Measurements from ENCODE around the gene GRIN2C. TPM values are rescaled to one million over a fixed set of nuclear protein-coding genes. Genes with fewer than 3 reads are reported as not detected.
"Not testable (repeated sequence)": the region's sequence is repeated elsewhere in the genome, so short reads cannot be mapped to it uniquely, and the experiment has no call there.

Gene GRIN2C
- total RNA-seq, 1 donor from 2014 or later, result 0.43 TPM

GRCh38 chr17:74879308-74879707, 19.6 kb upstream of the GRIN2C start:
- DNase-seq (ENCODE audit: low spot score), result no peak

- DNase-seq (ENCODE audit: low spot score), result no peak
These were observed 19.0 kb upstream of the GRIN2C start for GRCh38 chr17:74878658-74879057.

DNA sequence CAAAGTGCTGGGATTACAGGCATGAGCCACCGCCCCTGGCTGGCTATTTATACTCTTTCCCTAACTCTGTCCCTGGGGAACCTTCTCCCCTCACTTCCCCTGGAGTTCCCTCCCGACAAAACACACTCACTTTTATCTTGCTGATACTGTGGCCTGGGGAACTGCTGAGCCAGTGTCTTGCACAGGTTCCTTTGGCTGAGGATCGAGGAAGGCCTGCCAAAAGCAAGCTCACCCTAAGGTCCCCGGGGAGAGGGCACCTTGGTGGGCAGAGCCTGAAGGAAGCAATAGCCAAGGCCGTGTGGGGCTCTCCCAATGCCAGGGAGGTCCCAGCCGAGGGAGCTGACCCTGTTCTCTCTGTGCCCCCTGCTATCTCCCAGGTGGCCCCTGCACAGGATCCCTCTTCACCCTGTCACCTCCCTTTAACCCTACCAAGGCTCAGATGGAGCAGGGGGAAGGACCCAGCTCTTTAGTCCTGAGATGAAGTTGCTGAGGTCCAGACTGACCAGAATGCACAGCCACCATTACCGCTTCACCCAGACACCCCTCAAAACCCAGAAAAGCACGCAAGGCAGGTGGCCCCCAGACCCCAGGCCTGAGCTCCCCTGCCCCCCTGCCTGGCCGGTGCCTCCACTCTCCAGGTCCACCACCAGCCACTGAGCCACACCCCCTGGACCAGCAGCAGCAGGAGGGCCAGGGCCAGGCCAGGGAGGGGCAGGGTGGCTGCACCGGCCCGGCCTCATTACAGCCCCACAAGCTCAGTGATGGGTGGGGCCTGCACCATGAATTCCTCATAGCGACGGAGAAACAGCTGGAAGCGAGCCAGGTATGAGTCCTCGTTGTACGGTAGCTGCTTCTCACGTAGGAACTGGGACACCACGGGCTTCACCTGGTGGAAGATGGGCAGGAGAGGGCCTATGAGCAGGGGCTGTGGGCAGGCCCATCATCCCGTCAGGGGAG, 18.2 kb upstream of the GRIN2C start:
- peak; percentile 73 for DNase-seq (ENCODE audit: low spot score)

DNA sequence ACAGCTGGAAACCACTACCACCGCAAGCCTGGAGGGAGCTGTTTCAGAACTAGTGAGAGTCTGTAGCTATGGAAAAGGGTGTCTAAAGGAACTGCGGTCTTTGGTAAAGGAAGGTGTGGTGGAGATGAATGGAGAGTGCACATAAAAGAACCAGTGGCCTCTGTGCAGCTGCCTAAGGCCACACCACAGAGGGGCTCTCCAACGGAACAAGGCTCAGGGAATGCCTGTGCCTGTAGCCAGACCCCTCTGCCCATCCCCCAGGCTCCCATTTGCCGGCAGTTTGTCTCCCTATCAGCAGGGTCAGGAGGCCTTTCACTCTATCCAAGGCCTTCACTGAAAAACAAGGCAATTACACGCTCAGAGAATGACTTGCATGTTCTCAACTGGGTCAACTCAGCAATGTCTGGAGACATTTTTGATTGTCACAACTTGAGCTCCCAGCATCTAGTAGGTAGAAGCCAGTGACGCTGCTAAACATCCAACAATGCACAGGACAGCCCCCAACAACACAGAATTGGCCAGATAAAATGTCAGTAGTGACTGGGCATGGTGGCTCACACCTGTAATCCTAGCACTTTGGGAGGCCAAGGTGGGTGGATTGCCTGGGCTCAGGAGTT, 16.4 kb upstream of the GRIN2C start:
- DNase-seq (ENCODE audit: low spot score), result no peak

DNA sequence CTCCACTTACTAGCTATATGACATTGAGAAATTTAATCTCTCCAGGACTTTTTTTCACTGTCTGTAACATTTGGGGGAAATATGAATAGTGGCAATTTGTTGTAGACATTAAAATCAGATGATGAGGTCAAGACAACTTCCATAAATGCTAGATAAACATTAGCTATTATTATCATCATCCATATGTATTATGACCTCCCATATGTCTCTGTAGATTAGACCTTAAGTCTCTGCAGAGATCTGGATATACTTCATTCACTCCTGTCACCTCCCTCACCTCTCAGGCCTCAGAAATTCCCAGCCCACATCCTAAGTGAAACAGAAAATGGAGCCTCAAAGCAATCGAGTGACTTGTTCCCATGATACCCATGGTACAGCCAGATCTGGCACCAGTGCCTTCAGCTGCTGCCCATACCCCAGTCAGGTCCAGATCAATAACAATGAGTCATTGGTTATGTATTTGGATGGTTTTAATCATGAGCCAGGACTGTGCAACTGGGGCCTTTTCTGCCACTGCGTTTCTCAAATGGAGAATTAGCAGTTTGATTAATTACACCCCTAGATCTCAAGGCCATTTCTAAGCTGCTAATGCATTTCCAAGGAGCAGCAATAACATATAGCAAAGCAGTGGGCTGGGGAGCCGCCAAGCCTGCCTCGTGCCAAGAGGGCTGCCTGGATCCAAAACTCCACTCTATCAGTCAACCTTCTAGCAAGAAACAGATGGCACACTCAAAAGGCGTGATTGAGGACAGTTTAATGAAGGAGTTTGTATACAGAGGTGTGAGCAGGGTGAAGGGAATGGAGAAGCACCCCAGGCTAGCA, 15.7 kb upstream of the GRIN2C start:
- DNase-seq (ENCODE audit: low spot score), result peak; percentile 58

GRCh38 chr17:74874615-74875037, 14.9 kb upstream of the GRIN2C start:
- DNase-seq (ENCODE audit: low spot score), result no peak

GRCh38 chr17:74873874-74874614, 14.4 kb upstream of the GRIN2C start:
- no peak for DNase-seq (ENCODE audit: low spot score)

- DNase-seq (ENCODE audit: low spot score), result peak; percentile 100
These were observed 13.6 kb upstream of the GRIN2C start for GRCh38 chr17:74873037-74873873.

DNA sequence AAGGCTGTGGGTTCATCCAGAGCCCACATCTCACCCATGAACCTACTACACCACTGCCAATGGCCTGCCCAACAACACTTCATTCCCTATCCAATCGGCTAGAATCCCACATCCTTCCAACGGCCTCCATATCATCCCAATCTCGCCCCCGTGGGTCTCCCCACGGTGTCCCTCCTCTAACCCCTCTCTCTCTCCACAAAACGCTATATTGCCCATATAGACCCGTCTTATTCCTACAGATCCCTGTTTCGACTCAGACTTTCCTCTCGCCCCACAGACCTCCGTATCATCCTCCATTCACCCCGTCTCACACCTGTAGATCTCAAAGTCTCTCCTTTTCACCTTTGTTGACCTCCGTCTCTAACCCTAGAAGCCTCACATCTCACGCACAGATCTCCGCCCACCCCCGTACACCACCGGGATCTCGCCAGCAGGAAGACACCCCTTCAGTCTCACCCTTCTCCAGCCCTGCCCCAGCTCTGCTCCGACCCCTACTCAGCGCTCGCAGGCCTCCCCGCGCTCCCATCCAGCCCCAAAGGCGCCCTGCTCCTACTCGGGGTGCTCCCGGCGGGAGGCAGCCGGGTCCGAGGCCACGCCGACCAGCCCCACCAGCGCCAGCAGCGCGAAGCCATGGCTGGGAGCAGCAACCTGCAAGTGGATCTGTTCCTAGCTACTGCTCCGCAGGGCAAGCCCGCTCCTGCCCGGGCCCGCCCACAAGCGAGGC, 12.8 kb upstream of the GRIN2C start, which contains the start of gene FDXR:
TSS of gene FDXR (minus strand) at position 682 of the 724 bp plus-strand sequence. CDS start at position 632, 50 bp downstream.
- DNase-seq (ENCODE audit: low spot score), result no peak

- no peak for DNase-seq (ENCODE audit: low spot score)
These were observed 11.8 kb upstream of the GRIN2C start for GRCh38 chr17:74871356-74872076.

- DNase-seq (ENCODE audit: low spot score), result no peak
These were observed 10.8 kb upstream of the GRIN2C start for GRCh38 chr17:74870512-74870911.

GRCh38 chr17:74870028-74870427, 10.3 kb upstream of the GRIN2C start:
- DNase-seq (ENCODE audit: low spot score), result not testable (repeated sequence)

- DNase-seq (ENCODE audit: low spot score), result no peak
These were observed 9.2 kb upstream of the GRIN2C start for GRCh38 chr17:74868908-74869255.

DNA sequence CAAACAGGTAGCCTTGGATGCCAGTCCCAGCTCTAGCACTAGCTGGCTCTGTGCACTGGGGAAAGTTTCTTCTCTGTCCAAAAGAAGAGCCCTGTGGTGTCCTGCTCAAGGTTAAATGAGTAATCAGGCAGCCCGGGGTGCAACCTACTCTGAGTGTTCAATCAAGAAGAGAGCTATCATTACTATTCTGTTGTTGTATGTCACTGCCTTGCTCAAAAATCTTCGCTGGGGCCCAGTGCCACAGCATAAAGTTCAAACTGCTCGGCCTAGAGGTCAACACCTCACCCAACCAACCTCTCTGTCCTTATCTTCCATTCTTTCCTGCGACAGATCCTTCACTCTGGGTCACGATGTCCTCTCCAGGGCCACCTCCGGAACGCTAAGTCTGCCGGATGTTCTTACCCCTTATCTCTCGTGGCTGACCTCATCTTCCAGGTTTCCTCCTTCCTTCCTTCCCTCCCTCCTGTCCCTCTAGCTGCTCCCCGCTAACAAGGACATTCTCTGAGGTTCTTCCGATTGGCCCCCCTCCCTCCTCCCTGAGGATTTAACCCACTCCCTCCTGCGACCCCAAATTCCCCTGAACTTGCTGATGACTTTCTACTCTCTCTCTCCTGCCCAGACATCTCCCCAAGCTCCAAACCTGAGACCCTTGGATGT, 8.7 kb upstream of the GRIN2C start:
- DNase-seq (ENCODE audit: low spot score), result no peak

DNA sequence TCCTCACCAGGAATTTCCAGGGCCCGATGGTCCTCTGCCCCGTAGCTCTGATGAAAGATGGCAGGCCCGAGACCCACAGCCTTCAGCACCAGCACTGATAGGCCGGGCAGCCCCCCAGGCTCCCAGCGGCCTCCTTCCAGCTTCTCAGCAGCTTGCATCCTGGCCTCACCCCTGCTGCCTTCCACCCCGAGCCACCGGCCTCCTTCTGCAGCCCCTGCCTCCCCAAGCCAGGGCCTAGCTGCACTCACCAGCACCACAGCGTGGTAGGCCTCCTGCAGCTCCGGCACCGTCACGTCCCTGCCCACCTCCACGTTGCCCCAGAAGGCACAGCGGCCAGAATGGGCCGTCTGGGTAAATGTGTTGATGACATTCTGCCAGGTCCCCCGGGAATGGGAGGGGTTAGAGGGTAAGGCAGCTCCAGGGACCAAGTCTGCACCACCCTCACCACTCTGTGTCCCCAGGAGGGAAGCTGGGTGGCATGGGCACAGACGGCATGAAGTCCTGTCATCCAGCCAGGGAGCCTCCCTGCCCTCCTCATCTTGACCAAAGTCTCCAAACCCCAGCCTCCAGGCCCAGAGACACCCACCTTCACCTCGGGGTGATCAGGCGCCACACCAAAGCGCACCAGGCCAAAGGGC, 6.6 kb upstream of the GRIN2C start:
- no peak for DNase-seq (ENCODE audit: low spot score)

GRCh38 chr17:74865504-74866197, 6.0 kb upstream of the GRIN2C start:
- DNase-seq (ENCODE audit: low spot score), result no peak

DNA sequence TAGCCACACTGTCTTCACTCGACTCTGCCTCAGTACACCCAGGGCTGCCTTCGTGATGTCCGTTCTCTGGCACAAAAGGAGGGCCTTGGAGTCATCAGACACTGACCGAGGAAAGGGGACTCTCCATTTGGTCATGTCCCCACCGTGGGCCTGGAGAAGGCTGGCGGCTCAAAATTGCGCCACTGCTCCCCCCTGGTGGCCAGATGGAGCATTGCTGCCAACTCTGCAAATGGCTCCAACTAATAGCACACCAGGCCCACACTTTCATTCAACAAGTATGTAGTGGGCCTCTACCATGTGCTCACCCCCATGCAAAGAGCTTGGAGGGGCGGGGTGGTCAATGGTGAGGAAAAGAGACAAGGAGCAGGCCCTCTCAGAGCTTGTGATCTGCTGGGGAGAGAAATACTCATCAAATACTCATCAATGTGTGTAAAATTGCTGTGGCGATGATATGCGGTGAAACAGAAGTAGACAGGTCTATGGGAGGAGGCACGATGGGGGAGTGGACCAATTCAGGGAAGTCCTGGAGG, 5.2 kb upstream of the GRIN2C start:
- DNase-seq (ENCODE audit: low spot score), result peak; percentile 77

All from mucosa of gallbladder (tissue), 1 donor.